Measurements from ENCODE around the gene SFMBT2.
"Not testable (repeated sequence)": the region's sequence is repeated elsewhere in the genome, so short reads cannot be mapped to it uniquely, and the experiment has no call there.

The SFMBT2 gene

GRCh38 chr10:7318836-7319235 lies 92.0 kb downstream of the SFMBT2 start:
- H3K4me3 ChIP-seq (ENCODE audit: low read depth, low read length) = no peak overlapping the region
- no peak for DNase-seq (ENCODE audit: low read depth)

GRCh38 chr10:7317786-7318446 lies 92.9 kb downstream of the SFMBT2 start:
- DNase-seq (ENCODE audit: low read depth) = no peak
- TF ChIP-seq CTCF (IDR thresholded peaks at IDR 0.05; ENCODE audit: control insufficient read depth, extremely low read depth, insufficient read depth) = no peak
- no peak overlapping the region for H3K4me3 ChIP-seq (ENCODE audit: low read depth, low read length)

More at GRCh38 chr10:7318836-7319235, 92.0 kb downstream of the SFMBT2 start:
- no peak for TF ChIP-seq CTCF (IDR thresholded peaks at IDR 0.05; ENCODE audit: control insufficient read depth, extremely low read depth, insufficient read depth)

- no peak for TF ChIP-seq CTCF (IDR thresholded peaks at IDR 0.05; ENCODE audit: control insufficient read depth, extremely low read depth, insufficient read depth)
- no peak overlapping the region for H3K4me3 ChIP-seq (ENCODE audit: low read depth, low read length)
- DNase-seq (ENCODE audit: low read depth) = no peak
These were observed 94.0 kb downstream of the SFMBT2 start for GRCh38 chr10:7316839-7317238.

- TF ChIP-seq CTCF (IDR thresholded peaks at IDR 0.05; ENCODE audit: control insufficient read depth, extremely low read depth, insufficient read depth) = no peak
- no peak for DNase-seq (ENCODE audit: low read depth)
These were observed 94.9 kb downstream of the SFMBT2 start for GRCh38 chr10:7315906-7316305.

GRCh38 chr10:7314170-7314569 lies 96.7 kb downstream of the SFMBT2 start:
- DNase-seq (ENCODE audit: low read depth) = no peak
- no peak for TF ChIP-seq CTCF (IDR thresholded peaks at IDR 0.05; ENCODE audit: control insufficient read depth, extremely low read depth, insufficient read depth)

More at GRCh38 chr10:7315906-7316305, 94.9 kb downstream of the SFMBT2 start:
- H3K4me3 ChIP-seq (ENCODE audit: low read depth, low read length) = no peak overlapping the region

GRCh38 chr10:7312488-7312857 lies 98.4 kb downstream of the SFMBT2 start:
- no peak for TF ChIP-seq CTCF (IDR thresholded peaks at IDR 0.05; ENCODE audit: control insufficient read depth, extremely low read depth, insufficient read depth)
- DNase-seq (ENCODE audit: low read depth) = no peak
- H3K4me3 ChIP-seq (ENCODE audit: low read depth, low read length) = no peak overlapping the region

More at GRCh38 chr10:7314170-7314569, 96.7 kb downstream of the SFMBT2 start:
- H3K4me3 ChIP-seq (ENCODE audit: low read depth, low read length) = no peak overlapping the region

- not testable (repeated sequence) for H3K4me3 ChIP-seq (ENCODE audit: low read depth, low read length); DNase-seq (ENCODE audit: low read depth)
These were observed 98.9 kb downstream of the SFMBT2 start for GRCh38 chr10:7311850-7312487.

Measured in LNCaP clone FGC (cell line).